GM18868 (cell line): ENCODE results near the gene NOP16.

ENCODE experiments used
- ATAC-seq: cut with Tn5 transposase; IDR thresholded peaks from one replicate; pipeline ENCODE4 v1.9.1; 2021; ENCODE audit warnings: mild to moderate bottlenecking, moderate library complexity; ENCODE audit not compliant: unreplicated experiment

Gene NOP16

GRCh38 chr5:176388003-176388443, 375 bp downstream of the NOP16 start:
- no peak for ATAC-seq

DNA sequence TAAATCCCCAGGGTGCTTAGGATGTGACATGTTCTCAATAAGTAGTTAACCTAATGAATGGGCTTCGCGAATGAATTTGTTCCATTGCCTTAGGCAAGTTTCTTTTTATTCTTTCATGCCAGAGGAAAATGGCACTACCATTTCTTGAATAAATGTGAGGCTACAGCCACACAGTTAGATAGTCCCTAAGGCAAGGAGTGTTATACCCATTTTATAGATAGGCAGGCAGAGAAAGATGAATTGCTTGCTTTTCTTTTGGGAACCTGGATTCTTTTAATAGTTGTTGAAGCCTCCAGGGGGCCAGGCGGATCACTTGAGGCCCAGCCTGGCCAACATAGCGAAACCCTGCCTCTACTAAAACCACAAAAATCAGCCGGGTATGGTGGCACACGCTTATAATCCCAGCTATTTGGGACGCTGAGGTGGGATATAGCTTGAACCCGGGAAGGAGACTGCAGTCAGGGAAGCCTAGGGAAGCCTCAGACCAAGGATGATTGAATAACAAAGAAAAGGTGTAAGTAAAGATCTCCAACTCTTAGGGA, 943 bp downstream of the NOP16 start:
- ATAC-seq, result no peak

DNA sequence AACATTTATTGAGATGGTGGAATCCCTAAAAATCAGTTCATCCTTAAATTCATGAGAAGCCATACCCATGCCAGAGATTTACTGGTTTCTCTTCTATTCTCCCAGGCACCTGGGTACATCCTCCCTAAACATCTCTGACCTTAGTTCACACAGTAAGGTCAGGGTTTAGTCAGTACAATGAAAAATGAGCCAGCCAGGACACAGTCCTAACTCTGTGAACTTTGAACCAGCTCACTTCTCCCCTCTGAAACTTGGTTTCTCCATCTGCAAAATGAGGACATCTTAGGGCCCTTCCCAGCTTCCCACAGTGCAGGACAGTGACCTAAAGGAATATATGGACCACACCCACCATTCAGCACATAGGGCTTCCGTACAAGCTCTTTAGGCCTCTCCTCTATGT, 1.9 kb downstream of the NOP16 start:
- ATAC-seq, result no peak

GRCh38 chr5:176384991-176385390, 3.4 kb downstream of the NOP16 start:
- no peak for ATAC-seq

DNA sequence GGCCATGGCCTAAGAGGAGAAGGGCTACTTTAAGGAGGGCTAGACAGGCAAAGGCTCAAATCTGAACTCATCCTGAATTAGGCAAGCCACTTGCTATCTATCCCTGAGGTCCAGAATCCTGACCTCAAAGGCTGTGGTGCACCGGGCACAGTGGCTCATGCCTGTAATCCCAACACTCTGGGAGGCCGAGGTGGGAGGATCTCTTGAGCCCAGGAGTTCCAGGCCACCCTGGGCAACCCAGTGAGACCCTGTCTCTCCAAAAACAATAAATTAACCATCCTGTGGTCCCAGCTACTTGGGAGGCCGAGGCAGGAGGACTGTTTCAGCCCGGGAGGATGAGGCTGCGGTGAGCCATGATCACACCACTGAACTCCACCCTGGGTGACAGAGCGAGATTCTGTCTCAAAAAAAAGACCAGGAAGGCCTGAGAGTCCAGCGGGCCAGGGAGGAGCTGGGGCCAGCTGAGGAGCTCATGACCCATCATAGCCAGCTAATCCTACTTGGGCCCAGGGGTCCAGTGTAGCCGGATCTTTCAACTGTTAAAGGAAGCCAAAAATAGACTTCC, 4.0 kb downstream of the NOP16 start:
- ATAC-seq, result no peak

DNA sequence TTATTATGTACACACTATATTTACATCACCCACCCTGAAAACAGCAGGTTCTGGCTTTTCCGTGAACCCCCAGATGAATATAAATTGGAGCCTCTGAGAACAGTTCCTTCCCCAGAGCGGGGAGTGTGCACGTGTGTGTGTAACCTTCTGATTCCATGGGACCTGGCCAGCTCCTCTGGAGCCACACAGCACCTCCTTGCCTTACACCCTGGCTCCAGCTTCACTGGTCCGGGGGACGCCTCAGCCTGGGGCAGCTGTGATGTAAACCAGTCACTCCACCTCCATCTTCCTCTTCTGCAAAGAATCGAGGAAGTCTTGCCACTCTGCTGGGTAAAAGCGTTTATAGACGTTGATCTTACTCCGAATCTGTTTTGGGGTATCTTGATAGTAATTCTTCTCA, 4.4 kb downstream of the NOP16 start:
- no peak for ATAC-seq

DNA sequence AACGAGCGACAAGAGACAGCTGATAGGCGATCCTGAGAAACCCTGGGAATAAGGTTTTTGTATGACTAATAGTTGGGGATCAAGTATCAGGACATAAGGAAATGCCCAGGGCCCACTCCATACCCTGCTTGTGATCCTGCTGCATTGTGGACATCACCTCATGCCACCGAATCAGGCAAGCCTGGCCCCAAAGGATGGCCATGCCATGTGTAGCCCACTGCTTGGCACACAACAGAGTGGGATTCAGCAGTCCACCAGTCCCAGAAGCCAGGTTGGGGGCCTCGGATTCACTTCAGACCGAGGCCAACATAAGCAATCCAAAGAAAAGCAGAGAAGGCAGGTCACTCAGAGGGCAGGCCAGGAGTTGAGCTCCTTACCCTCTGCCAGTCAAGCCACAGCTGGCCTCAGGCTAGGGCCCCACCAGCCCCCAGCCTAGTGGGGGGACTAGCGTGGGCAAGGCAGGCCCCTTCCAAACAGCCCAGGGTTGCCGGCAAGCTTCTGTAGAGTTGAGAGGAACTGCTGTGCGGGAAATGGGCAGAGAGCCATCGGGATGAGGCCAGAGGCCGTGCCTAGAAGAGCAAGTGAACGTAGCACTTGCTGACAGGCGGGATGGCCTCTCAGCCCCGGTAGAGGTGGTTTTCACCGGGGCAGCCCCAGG, 5.0 kb downstream of the NOP16 start:
- ATAC-seq, result no peak

DNA sequence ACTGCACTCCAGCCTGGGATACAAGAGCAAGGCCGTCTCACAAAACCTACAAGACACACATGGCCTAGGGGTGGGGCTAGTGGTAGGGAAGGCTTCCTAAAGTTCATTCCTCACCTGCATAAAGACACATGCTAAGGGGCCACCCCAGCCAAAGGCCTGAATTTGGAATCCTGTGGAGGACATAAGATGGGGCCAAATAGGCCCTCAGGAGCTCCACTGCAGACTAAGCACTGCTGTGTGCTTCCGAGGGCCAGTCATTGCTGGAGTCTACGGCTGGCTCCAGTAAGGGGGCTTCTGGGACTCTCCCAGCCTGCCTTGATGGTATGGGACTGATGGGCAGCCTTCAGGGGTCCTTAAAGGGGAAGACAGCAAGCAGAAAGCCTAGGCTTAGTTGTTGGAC, 5.7 kb downstream of the NOP16 start:
- ATAC-seq, result no peak

DNA sequence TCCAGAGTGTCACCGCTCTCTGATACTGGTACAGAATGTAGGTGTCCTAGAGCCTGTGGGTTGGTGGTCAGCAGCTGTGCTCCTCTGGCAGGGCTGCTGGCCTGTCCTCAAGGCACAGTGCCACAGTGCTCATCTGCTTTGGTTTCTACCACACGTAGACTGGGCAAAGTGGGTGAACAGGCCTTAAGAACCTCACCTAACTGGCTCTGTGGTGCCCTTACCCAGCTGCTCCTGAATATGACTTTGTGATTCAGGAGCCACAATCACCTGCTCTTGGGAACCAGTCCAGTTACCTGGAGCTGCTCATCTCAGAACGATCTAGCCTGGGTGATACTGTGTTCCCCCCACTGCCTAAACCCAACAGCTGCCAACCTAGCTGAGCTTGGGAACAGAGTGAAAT, 6.4 kb downstream of the NOP16 start:
- no peak for ATAC-seq

- ATAC-seq, result no peak
Observed at GRCh38 chr5:176381423-176381822, 7.0 kb downstream of the NOP16 start.

- peak; percentile 77 for ATAC-seq
Observed at GRCh38 chr5:176379881-176380280, 8.5 kb downstream of the NOP16 start.

DNA sequence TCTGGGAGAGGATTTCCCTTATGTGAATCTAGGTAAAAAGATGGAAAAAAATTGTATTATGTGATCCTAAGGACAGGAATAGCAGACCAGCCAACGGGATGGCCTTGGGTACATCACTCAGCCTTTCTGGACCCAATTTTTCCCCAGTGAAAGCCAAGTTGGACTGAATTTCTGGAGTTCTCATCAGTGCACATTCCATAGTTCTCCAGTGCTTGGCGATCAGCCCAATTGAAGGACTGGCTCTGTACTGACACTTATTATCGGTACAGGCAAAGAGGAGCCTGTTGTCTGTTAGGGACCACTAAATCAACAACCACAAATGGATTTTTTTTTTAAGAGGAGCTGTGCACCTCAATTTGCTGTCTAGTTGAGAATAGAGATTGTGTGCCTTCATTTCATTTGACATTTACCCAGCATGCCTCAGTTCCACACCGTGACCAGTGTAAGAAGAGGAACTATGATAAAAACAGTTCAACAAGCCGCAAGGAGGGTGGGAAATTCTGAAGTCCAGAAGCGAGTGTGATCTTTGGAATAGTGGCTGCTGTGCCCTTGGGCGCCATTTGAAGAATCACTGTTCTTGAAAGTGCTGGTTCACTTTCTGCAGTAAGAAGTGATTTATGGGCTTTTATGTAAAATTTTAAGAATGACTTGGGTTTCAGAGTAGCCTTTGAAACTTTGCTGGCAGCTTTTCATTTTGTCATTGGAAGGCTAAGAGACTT, 15.1 kb downstream of the NOP16 start:
- ATAC-seq, result no peak

DNA sequence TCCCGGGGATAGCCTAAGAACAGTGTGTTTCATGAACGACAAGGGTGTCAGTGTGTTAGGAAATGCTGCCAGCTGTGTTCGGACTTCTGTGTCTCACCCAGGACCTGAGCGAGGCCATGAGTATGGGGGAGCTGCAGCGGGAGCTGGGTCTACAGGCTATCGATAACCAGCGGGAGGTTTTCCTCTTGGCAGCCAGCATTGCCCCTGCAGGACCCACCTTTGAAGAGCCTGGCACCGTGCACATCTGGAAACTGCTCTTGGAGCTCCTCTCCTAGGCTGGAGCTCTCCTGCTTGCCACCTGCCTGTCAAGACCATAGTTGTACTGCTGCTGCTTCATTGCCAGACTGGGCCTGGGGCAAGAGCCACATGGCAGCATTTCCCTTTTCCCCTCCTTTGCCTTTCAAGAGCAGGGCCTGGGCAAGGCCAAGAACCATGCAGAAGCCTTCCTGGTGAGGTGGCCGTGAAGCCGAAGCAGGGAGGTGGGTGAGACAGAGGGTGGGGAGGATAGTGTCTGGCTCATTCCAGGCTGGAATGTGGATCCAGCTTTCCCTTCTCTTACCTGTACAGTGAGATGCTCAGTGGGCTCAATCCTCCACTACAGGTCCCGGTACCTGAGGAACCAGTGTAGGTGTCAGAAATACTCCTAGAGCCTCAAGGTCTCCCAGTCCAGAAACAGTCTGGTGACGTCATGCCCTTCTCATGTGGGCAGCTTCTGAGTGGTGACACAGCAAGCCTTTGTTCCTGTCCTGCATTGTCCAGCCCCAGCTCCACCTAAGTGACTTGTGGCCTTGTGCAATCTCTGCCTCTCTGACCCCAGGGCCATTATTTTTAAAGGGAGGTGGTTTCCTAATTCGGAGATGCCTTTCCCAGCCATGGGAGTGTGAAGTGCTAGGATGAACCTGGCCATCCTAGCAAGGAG, 16.5 kb downstream of the NOP16 start:
- ATAC-seq, result no peak

- ATAC-seq, result no peak
Observed at GRCh38 chr5:176369934-176370711, 18.3 kb downstream of the NOP16 start.

DNA sequence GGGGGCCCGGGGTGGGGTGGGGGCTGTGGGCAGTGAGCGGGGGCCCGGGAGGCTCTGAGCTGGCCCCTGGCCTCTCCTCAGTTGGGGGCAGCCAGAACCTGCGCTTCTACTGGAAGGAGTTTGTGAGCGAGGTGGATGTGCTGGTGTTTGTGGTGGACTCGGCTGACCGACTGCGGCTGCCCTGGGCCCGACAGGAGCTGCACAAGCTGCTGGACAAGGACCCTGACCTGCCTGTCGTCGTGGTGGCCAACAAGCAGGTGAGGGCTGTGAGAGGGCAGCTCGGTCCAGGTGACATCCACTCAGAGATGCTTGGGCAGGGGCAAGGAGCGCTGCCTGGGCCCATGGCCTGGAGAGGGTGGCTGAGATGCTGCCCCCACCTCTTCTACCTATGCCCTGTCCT, 19.7 kb downstream of the NOP16 start:
- ATAC-seq, result no peak

DNA sequence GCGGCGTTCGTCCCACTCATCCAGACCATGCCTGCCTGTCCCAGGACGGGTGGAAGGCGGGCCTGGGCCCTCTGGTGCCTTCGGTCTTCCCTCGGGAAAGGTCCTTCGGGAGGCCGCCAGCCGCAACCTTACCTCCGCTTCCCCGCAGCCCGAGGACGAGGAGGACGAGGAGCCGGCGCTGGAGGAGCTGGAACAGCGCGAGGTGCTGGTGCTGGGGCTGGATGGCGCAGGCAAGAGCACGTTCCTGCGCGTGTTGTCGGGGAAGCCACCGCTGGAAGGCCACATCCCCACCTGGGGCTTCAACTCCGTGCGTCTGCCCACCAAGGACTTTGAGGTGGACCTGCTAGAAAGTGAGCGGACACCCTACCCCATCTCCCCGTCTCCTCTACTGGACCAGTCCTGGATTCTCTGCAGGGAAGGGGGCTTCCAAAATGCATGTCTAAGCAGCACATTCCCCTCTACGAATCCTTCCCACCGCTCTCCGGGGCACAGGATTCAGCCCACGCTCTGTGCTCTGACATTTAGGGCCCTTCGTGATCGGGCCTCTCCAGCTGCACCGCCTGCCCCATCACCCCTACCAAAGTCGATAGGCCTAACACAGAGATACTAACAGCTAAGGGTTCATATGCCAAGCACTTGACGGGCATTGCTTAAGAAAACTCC, 22.0 kb downstream of the NOP16 start:
- ATAC-seq, result no peak

- peak; percentile 41 for ATAC-seq
Observed at GRCh38 chr5:176365351-176366231, 22.8 kb downstream of the NOP16 start, which contains the start of gene ARL10. Gene ARL10, plus strand, starts transcription at chr5:176365487. Its CDS starts 77 bp downstream, at chr5:176365564.

DNA sequence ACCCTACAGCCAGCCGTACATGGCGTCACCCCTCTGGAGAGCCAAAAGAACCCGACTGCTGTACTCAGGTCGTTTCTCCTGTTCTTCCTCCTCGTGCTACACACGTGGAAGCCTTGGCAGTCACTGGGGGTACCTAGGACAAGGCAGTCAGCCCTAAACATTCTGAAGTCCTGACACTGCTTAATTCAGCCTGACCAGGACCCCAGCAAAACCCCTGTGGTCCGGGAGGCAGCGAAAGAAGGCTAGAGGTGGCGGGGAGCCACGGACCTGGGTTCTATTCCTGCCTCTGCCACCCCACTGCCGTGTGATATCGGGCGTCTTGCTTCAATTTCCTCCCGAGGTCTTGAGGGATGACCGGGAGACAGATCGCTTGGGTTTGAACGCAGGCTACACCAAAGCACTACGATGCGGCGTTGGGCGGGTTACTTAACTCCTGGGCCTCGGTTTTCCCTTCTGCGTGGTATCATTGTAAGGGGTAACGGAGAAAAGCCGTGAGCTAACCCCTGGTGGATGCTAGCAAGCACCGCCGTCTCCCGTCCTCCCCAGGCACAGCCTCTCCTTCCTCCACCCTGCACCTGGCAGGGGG, 23.5 kb downstream of the NOP16 start:
- ATAC-seq, result no peak

DNA sequence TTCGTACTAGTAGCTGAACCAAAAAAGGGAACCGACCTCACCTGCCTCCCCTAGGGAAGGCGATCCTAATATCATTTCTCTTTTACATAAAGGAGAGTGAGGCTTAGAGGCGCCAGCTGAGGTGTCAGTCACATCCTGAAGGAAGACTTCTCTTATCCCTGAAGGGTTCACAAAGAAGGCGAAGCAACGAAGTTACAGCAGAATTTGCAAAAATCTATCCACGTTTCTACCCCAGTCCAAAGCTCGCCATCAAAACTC, 26.2 kb downstream of the NOP16 start:
- ATAC-seq, result peak; percentile 3
